Nephron (organoid): ENCODE results near the gene DOCK10.

Experiments
- H3K27ac Mint-ChIP-seq, 3 experiments: 2 replicates each; pipeline ENCODE4 v1.8.0; 2020; ENCODE audit warnings: mixed read lengths in 3 of 3, mild to moderate bottlenecking in 2 of 3, moderate library complexity in 1 of 3
- H3K27me3 Mint-ChIP-seq: 2 replicates; pipeline ENCODE4 v1.8.0; 2021; ENCODE audit warnings: low read depth, mild to moderate bottlenecking, moderate library complexity, mixed read lengths
- H3K36me3 Mint-ChIP-seq: 2 replicates; pipeline ENCODE4 v1.8.0; 2020; ENCODE audit warnings: low read depth, mixed read lengths
- H3K4me1 Mint-ChIP-seq: 2 replicates; pipeline ENCODE4 v1.8.0; 2020; ENCODE audit warnings: mixed read lengths
- H3K4me3 Mint-ChIP-seq, 3 experiments: 2 replicates each; pipeline ENCODE4 v1.8.0; 2020; ENCODE audit warnings: mild to moderate bottlenecking in 3 of 3, mixed read lengths in 3 of 3, moderate library complexity in 2 of 3
- H3K9me3 Mint-ChIP-seq: 2 replicates; pipeline ENCODE4 v1.8.0; 2020; ENCODE audit warnings: mixed read lengths
- TF ChIP-seq, protein P1 (sequence below), 3 experiments: fragments of 200-600 bp; sonication (generic); IDR thresholded peaks; one replicate each; pipeline ENCODE4 v1.5.0; 2021; ENCODE audit warnings: antibody characterized with exemption in 3 of 3; ENCODE audit not compliant: unreplicated experiment in 3 of 3

DOCK10 gene

DNA sequence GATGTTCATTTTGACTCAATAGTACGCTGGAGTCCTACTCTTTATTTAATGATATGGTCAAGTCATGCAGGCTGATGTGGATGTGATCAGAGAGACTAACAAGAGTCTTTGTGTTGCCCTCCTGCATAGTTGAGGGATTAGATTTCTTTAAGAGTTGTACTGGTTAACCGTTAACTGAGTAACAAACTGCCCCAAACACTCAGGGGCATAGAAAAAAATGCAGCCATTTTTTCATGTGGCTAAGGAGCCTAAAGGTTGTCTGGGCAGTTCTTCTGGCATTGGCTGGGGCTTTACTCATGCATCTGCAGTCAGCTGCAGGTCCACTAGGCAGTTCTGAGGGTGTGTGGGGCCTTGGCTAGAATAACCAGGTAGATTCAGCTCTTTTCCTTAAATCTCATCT, 32.5 kb downstream of the DOCK10 start:
- Mint-ChIP-seq H3K4me1 (no peaks in the 10 kb centered on the region), H3K9me3 (no peaks in the 10 kb centered on the region), H3K4me3 (no peak overlapping the region), H3K27ac (peak overlapping the region; percentile 62 to 67 (median 67)), H3K27me3 (peaks cover 6% of the 10 kb centered on the region), H3K36me3 (no peaks in the 10 kb centered on the region)
- TF ChIP-seq, protein P1, sequence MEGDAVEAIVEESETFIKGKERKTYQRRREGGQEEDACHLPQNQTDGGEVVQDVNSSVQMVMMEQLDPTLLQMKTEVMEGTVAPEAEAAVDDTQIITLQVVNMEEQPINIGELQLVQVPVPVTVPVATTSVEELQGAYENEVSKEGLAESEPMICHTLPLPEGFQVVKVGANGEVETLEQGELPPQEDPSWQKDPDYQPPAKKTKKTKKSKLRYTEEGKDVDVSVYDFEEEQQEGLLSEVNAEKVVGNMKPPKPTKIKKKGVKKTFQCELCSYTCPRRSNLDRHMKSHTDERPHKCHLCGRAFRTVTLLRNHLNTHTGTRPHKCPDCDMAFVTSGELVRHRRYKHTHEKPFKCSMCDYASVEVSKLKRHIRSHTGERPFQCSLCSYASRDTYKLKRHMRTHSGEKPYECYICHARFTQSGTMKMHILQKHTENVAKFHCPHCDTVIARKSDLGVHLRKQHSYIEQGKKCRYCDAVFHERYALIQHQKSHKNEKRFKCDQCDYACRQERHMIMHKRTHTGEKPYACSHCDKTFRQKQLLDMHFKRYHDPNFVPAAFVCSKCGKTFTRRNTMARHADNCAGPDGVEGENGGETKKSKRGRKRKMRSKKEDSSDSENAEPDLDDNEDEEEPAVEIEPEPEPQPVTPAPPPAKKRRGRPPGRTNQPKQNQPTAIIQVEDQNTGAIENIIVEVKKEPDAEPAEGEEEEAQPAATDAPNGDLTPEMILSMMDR (IDR thresholded peaks at IDR 0.05; ENCODE audit: unreplicated experiment in 3 of 3), result no peak

DNA sequence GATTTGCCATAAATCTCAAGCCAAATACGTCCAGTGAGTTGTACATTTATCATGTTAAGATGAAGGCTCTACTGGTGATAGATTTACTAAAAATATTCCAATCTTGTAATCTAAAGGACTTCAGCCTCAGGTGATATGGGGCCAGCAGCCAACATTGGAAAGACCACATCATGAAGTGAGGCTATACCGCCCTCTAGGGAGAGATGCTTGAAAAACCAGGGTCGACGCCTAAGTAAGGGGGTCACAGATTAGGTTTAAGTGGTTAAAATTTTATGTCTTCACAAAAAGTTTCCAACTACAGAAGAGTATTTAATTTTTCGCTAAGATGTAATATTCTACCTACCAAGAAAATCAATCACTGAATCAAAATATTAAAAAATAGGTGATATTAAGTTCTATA, 33.3 kb downstream of the DOCK10 start:
- Mint-ChIP-seq H3K27ac (peak overlapping the region in 1 of 3 experiments; percentile 39), H3K4me3 (no peak overlapping the region), H3K36me3 (no peaks in the 10 kb centered on the region), H3K27me3 (peaks cover 6% of the 10 kb centered on the region), H3K4me1 (no peaks in the 10 kb centered on the region), H3K9me3 (no peaks in the 10 kb centered on the region)
- TF ChIP-seq, protein P1 (IDR thresholded peaks at IDR 0.05; ENCODE audit: unreplicated experiment in 3 of 3), result peak in 2 of 3 experiments; percentile 23 to 44

DNA sequence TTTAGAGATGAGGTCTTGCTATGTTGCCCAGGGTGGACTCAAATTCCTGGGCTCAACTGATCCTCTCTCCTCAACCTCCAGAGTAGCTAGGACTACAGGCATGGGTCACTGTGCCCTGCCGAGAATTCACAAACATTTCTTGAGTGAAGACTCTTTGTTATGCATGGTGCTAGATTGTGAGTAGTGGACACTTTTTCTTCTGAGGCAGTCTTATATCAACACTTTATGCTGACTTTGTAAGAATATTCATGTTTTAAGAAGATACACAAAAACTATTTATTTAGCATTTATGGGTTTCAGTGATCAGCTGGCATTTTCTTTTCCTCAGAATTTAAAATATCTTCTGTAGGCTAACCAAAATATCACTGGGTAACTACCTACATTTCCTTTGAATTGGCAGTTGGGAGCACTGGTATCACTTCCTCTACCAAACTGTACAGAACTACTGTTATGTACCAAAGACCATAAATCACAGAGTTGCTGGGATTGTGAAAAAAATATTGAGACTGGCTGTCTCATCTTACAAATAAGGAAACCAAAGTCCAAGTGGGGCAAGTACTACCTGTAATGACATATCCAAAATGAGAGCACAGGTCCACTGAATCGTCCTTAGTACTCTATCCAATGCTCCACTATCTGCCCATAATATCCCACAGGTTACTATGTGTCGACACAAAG, 34.0 kb downstream of the DOCK10 start:
- Mint-ChIP-seq H3K36me3 (no peaks in the 10 kb centered on the region), H3K27ac (peak overlapping the region in 1 of 3 experiments; percentile 39), H3K4me3 (no peak overlapping the region), H3K9me3 (no peaks in the 10 kb centered on the region), H3K4me1 (no peaks in the 10 kb centered on the region), H3K27me3 (peaks cover 6% of the 10 kb centered on the region)
- TF ChIP-seq, protein P1 (IDR thresholded peaks at IDR 0.05; ENCODE audit: unreplicated experiment in 3 of 3), result no peak

DNA sequence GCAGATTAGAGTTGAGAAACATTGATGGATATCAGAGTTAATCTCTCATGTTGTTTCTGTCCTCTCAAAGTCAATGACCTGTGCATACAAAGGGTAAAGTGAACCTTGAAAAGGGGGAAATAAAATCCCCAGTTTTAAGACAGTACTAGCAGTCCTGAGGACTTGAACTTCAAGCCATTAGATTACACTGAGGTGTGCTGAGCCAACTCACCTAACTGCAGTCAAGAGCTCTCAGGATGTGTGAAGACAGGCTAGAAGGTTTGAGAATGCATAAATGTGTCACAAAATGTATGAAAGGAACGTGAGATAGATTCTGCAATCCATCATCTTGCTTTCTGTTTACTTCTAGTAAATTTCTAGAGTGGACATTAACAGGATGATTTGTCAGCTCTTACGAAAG, 35.5 kb downstream of the DOCK10 start:
- Mint-ChIP-seq H3K9me3 (no peaks in the 10 kb centered on the region), H3K27ac (no peak overlapping the region), H3K4me3 (no peak overlapping the region), H3K27me3 (peaks cover 6% of the 10 kb centered on the region), H3K36me3 (no peaks in the 10 kb centered on the region), H3K4me1 (peaks cover 9% of the 10 kb centered on the region)
- TF ChIP-seq, protein P1 (IDR thresholded peaks at IDR 0.05; ENCODE audit: unreplicated experiment in 3 of 3), result no peak

DNA sequence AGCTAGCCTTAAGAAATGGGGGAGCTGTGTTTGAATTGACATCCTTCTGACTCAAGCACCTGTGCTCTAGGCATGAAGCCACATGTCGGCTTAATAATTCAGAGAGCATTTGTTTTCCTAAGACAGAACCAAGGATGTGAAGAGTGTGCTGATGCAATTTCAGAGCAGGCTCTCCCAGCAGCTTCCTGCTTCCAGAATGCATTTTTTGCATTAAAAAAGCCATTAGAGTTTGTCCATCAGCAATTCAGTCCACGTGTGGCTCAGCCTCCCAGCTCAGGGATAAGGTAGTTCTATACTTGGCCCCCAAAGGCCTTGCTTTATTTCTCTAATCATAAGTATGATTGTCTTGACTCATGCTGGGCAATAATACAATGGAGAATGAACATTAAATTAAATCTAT, 37.7 kb downstream of the DOCK10 start:
- Mint-ChIP-seq H3K4me1 (peaks cover 19% of the 10 kb centered on the region), H3K9me3 (no peaks in the 10 kb centered on the region), H3K27ac (no peak overlapping the region), H3K27me3 (peaks cover 6% of the 10 kb centered on the region), H3K36me3 (no peaks in the 10 kb centered on the region), H3K4me3 (no peak overlapping the region)
- TF ChIP-seq, protein P1 (IDR thresholded peaks at IDR 0.05; ENCODE audit: unreplicated experiment in 3 of 3), result no peak

DNA sequence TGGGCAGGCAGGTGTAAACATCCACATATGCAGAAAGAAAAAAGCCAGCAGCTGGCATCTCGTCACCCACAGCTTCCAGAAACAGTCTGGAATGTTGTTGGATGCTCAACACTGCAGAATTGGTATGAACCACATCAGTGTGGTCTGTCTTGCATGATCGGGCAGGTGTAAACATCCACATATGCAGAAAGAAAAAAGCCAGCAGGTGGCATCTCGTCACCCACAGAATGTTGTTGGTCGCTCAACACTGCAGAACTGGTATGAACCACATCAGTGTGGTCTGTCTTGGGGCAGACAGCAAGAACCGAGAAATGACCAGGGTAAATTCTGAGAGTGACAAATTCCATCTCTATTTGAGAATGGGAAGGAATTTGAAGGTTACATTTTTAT, 39.6 kb downstream of the DOCK10 start:
- Mint-ChIP-seq H3K27me3 (peaks cover 6% of the 10 kb centered on the region), H3K36me3 (no peaks in the 10 kb centered on the region), H3K4me1 (peaks cover 37% of the 10 kb centered on the region), H3K4me3 (no peak overlapping the region), H3K9me3 (no peaks in the 10 kb centered on the region), H3K27ac (no peak overlapping the region)
- TF ChIP-seq, protein P1 (IDR thresholded peaks at IDR 0.05; ENCODE audit: unreplicated experiment in 3 of 3), result no peak
